Prostate gland (tissue), 2 donors: ENCODE results near the gene INSM1. TPM values are rescaled to one million over a fixed set of nuclear protein-coding genes. Genes with fewer than 3 reads are reported as not detected.

Experiments used
- DNase-seq: peaks from one replicate; pipeline ENCODE4 v3.0.0-alpha.2; 2019; ENCODE audit warnings: low spot score
- H3K27ac ChIP-seq, 2 donors: fragments of 200-600 bp; sonication (generic); 2 replicates each; pipeline ENCODE4 v1.5.1; 2017 to 2019
- H3K27me3 ChIP-seq: fragments of 200-600 bp; sonication (generic); replicated peaks from 2 replicates; pipeline ENCODE4 v1.5.1; 2019; ENCODE audit not compliant: insufficient read depth
- H3K36me3 ChIP-seq, 2 donors: fragments of 200-600 bp; sonication (generic); 1 replicate in 1 of 2; 2 replicates in 1 of 2; pipeline versions ENCODE4 v1.5.1 to v1.8.1; 2017 to 2019
- H3K4me1 ChIP-seq: fragments of 200-600 bp; sonication (generic); replicated peaks from 2 replicates; pipeline ENCODE4 v1.5.1; 2019
- H3K4me3 ChIP-seq, 2 donors: fragments of 200-600 bp; sonication (generic); 2 replicates each; pipeline ENCODE4 v1.5.1; 2017 to 2019
- H3K9me3 ChIP-seq: fragments of 200-600 bp; sonication (generic); 2 replicates; pipeline ENCODE4 v1.5.1; 2017
- CTCF ChIP-seq, 4 experiments: fragments of 200-600 bp in 2 of 4; fragments of 450-650 bp in 2 of 4; sonication (generic) in 2 of 4; IDR thresholded peaks; 1 replicate in 3 of 4; 2 replicates in 1 of 4; pipeline ENCODE4 v1.5.1; 2016 to 2019; ENCODE audit warnings: antibody characterized with exemption in 4 of 4, mild to moderate bottlenecking in 2 of 4, moderate library complexity in 2 of 4
- POLR2A ChIP-seq: fragments of 450-650 bp; IDR thresholded peaks from one replicate; pipeline ENCODE4 v1.6.1; 2016; ENCODE audit warnings: antibody characterized with exemption, mild to moderate bottlenecking
- POLR2AphosphoS5 ChIP-seq: sonication (generic); formaldehyde crosslinking; IDR thresholded peaks from one replicate; pipeline ENCODE4 v1.6.1; 2017; ENCODE audit warnings: antibody characterized with exemption
- WGBS: methylation state at CpG from one replicate; pipeline ENCODE4 v1.1.5; 2018; 5-methylcytosine and 5-hydroxymethylcytosine counted together
- intact Hi-C: fragments of 100-400 bp; cut with DNase I; formaldehyde crosslinking; loops from one replicate; pipeline ENCODE4 v1.14.2; 2022
- total RNA-seq, 2 donors: library from RNA; depleted of rRNA; stranded (reverse); fragments of >200 nt; gene quantifications; one replicate each; pipeline ENCODE4 v1.1.0, GENCODE V29; 2016

Gene INSM1
- total RNA-seq, 2 donors from 2014 or later, result 0.82 to 1.5 TPM

- WGBS, result 92% methylated on average over 6 of the region's 6 CpGs
- intact Hi-C loops, result no loop called here
- DNase-seq, result no peak
Observed at GRCh38 chr20:20322912-20323311, 45.0 kb upstream of the INSM1 start.

GRCh38 chr20:20327746-20328145 lies 40.2 kb upstream of the INSM1 start:
- H3K4me3 ChIP-seq, result no peak overlapping the region
- no peak overlapping the region for H3K27ac ChIP-seq
- no peaks in the 10 kb centered on the region for H3K4me1 ChIP-seq
- no peaks in the 10 kb centered on the region for H3K27me3 ChIP-seq
- WGBS, result 94% methylated on average over 6 of the region's 6 CpGs
- no peaks in the 10 kb centered on the region for H3K9me3 ChIP-seq
- intact Hi-C loops, result no loop called here
- TF ChIP-seq POLR2A, result no peak
- TF ChIP-seq POLR2AphosphoS5, result no peak
- no peak for TF ChIP-seq CTCF (IDR thresholded peaks at IDR 0.05)
- no peak for DNase-seq
- no peaks in the 10 kb centered on the region for H3K36me3 ChIP-seq

More at GRCh38 chr20:20322912-20323311, 45.0 kb upstream of the INSM1 start:
- Histone ChIP-seq H3K27ac (no peak overlapping the region), H3K4me1 (no peaks in the 10 kb centered on the region), H3K27me3 (no peaks in the 10 kb centered on the region), H3K4me3 (no peak overlapping the region), H3K36me3 (no peaks in the 10 kb centered on the region), H3K9me3 (no peaks in the 10 kb centered on the region)
- TF ChIP-seq POLR2A, result no peak
- TF ChIP-seq POLR2AphosphoS5, result no peak
- TF ChIP-seq CTCF (IDR thresholded peaks at IDR 0.05), result no peak

- no peaks in the 10 kb centered on the region for H3K27me3 ChIP-seq
- 90% methylated on average over 13 of the region's 13 CpGs for WGBS
- no peaks in the 10 kb centered on the region for H3K4me1 ChIP-seq
- H3K4me3 ChIP-seq, result no peak overlapping the region
- no peak overlapping the region for H3K27ac ChIP-seq
- intact Hi-C loops, result no loop called here
- no peaks in the 10 kb centered on the region for H3K9me3 ChIP-seq
- H3K36me3 ChIP-seq, result no peaks in the 10 kb centered on the region
- TF ChIP-seq POLR2A (no peak), POLR2AphosphoS5 (no peak), CTCF (IDR thresholded peaks at IDR 0.05) (no peak)
- DNase-seq, result no peak
Observed at GRCh38 chr20:20329564-20329963, 38.3 kb upstream of the INSM1 start.

- no peak for DNase-seq
- H3K36me3 ChIP-seq, result no peaks in the 10 kb centered on the region
- intact Hi-C loops, result no loop called here
- no peaks in the 10 kb centered on the region for H3K27me3 ChIP-seq
- H3K9me3 ChIP-seq, result no peaks in the 10 kb centered on the region
- H3K4me3 ChIP-seq, result no peak overlapping the region
- 32% methylated on average over 1 of the region's 1 CpG for WGBS
- TF ChIP-seq POLR2A (no peak), CTCF (IDR thresholded peaks at IDR 0.05) (no peak), POLR2AphosphoS5 (no peak)
- H3K27ac ChIP-seq, result no peak overlapping the region
- H3K4me1 ChIP-seq, result no peaks in the 10 kb centered on the region
Observed at GRCh38 chr20:20331156-20331555, 36.7 kb upstream of the INSM1 start.

- no peak overlapping the region for H3K4me3 ChIP-seq
- no peaks in the 10 kb centered on the region for H3K9me3 ChIP-seq
- H3K27me3 ChIP-seq, result no peaks in the 10 kb centered on the region
- intact Hi-C loops, result no loop called here
- no peak overlapping the region for H3K27ac ChIP-seq
- H3K4me1 ChIP-seq, result no peaks in the 10 kb centered on the region
- no peak for TF ChIP-seq POLR2A
- TF ChIP-seq CTCF (IDR thresholded peaks at IDR 0.05), result no peak
- TF ChIP-seq POLR2AphosphoS5, result no peak
- no peak for DNase-seq
- 85% methylated on average over 2 of the region's 2 CpGs for WGBS
- no peaks in the 10 kb centered on the region for H3K36me3 ChIP-seq
Observed at GRCh38 chr20:20331817-20332216, 36.1 kb upstream of the INSM1 start.
